Prostate gland (tissue), 2 donors: ENCODE data around the gene FOXP1. TPM values are rescaled to one million over a fixed set of nuclear protein-coding genes. Genes with fewer than 3 reads are reported as not detected.

ENCODE experiments used
- DNase-seq: peaks from one replicate; pipeline ENCODE4 v3.0.0-alpha.2; 2019; ENCODE audit warnings: low spot score
- H3K27ac ChIP-seq, 2 donors: fragments of 200-600 bp; sonication (generic); 2 replicates each; pipeline ENCODE4 v1.5.1; 2017 to 2019
- H3K27me3 ChIP-seq: fragments of 200-600 bp; sonication (generic); replicated peaks from 2 replicates; pipeline ENCODE4 v1.5.1; 2019; ENCODE audit not compliant: insufficient read depth
- H3K36me3 ChIP-seq, 2 donors: fragments of 200-600 bp; sonication (generic); 1 replicate in 1 of 2; 2 replicates in 1 of 2; pipeline versions ENCODE4 v1.5.1 to v1.8.1; 2017 to 2019
- H3K4me1 ChIP-seq: fragments of 200-600 bp; sonication (generic); replicated peaks from 2 replicates; pipeline ENCODE4 v1.5.1; 2019
- H3K4me3 ChIP-seq, 2 donors: fragments of 200-600 bp; sonication (generic); 2 replicates each; pipeline ENCODE4 v1.5.1; 2017 to 2019
- H3K9me3 ChIP-seq: fragments of 200-600 bp; sonication (generic); 2 replicates; pipeline ENCODE4 v1.5.1; 2017
- CTCF ChIP-seq, 4 experiments: fragments of 200-600 bp in 2 of 4; fragments of 450-650 bp in 2 of 4; sonication (generic) in 2 of 4; IDR thresholded peaks; 1 replicate in 3 of 4; 2 replicates in 1 of 4; pipeline ENCODE4 v1.5.1; 2016 to 2019; ENCODE audit warnings: antibody characterized with exemption in 4 of 4, mild to moderate bottlenecking in 2 of 4, moderate library complexity in 2 of 4
- POLR2A ChIP-seq: fragments of 450-650 bp; IDR thresholded peaks from one replicate; pipeline ENCODE4 v1.6.1; 2016; ENCODE audit warnings: antibody characterized with exemption, mild to moderate bottlenecking
- POLR2AphosphoS5 ChIP-seq: sonication (generic); formaldehyde crosslinking; IDR thresholded peaks from one replicate; pipeline ENCODE4 v1.6.1; 2017; ENCODE audit warnings: antibody characterized with exemption
- WGBS: methylation state at CpG from one replicate; pipeline ENCODE4 v1.1.5; 2018; 5-methylcytosine and 5-hydroxymethylcytosine counted together
- intact Hi-C: fragments of 100-400 bp; cut with DNase I; formaldehyde crosslinking; loops from one replicate; pipeline ENCODE4 v1.14.2; 2022
- total RNA-seq, 2 donors: library from RNA; depleted of rRNA; stranded (reverse); fragments of >200 nt; gene quantifications; one replicate each; pipeline ENCODE4 v1.1.0, GENCODE V29; 2016

Gene FOXP1
- total RNA-seq, 2 donors from 2014 or later = 133 to 156 TPM

DNA sequence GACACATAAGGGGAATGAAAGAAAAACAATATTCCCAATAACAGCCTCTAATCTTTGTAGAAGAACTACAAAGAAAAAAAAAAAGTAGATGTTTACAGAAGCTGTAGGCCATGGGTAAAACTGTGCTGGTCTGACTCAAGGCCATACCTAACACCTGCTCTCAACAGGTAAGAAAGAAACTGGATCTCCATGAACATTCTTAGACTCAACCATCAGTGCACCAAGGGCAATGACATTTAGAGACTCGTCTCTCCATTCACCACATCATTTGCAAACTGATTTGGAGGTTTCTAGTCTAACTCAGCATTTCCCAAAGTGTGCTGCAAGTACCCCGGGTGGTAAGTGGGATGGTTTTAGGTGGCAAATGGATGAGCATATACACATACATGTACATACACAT is 164.2 kb downstream of the FOXP1 start:
- H3K36me3 ChIP-seq = no peaks in the 10 kb centered on the region
- H3K9me3 ChIP-seq = no peaks in the 10 kb centered on the region
- no peak overlapping the region for H3K27ac ChIP-seq
- 88% methylated on average over 2 of the region's 2 CpGs for WGBS
- H3K4me1 ChIP-seq = peaks cover 7% of the 10 kb centered on the region
- no peaks in the 10 kb centered on the region for H3K27me3 ChIP-seq
- DNase-seq = no peak
- intact Hi-C loops = no loop called here
- no peak for TF ChIP-seq CTCF (IDR thresholded peaks at IDR 0.05)
- TF ChIP-seq POLR2A = no peak
- no peak for TF ChIP-seq POLR2AphosphoS5
- H3K4me3 ChIP-seq = no peak overlapping the region

GRCh38 chr3:71417791-71418190 is 165.7 kb downstream of the FOXP1 start:
- Histone ChIP-seq H3K27me3 (no peaks in the 10 kb centered on the region), H3K4me1 (peaks cover 7% of the 10 kb centered on the region), H3K36me3 (no peaks in the 10 kb centered on the region), H3K4me3 (no peak overlapping the region), H3K27ac (no peak overlapping the region), H3K9me3 (no peaks in the 10 kb centered on the region)
- intact Hi-C loops = no loop called here
- 45% methylated on average over 6 of the region's 6 CpGs for WGBS
- no peak for TF ChIP-seq POLR2A
- TF ChIP-seq CTCF (IDR thresholded peaks at IDR 0.05) = no peak
- no peak for TF ChIP-seq POLR2AphosphoS5
- no peak for DNase-seq

GRCh38 chr3:71416876-71417275 is 166.7 kb downstream of the FOXP1 start:
- TF ChIP-seq POLR2A (no peak), CTCF (IDR thresholded peaks at IDR 0.05) (no peak), POLR2AphosphoS5 (no peak)
- intact Hi-C loops = no loop called here
- 91% methylated on average over 8 of the region's 8 CpGs for WGBS
- H3K9me3 ChIP-seq = no peaks in the 10 kb centered on the region
- H3K4me3 ChIP-seq = no peak overlapping the region
- DNase-seq = no peak
- H3K36me3 ChIP-seq = no peaks in the 10 kb centered on the region
- H3K27me3 ChIP-seq = no peaks in the 10 kb centered on the region
- peaks cover 7% of the 10 kb centered on the region for H3K4me1 ChIP-seq
- H3K27ac ChIP-seq = no peak overlapping the region

DNA sequence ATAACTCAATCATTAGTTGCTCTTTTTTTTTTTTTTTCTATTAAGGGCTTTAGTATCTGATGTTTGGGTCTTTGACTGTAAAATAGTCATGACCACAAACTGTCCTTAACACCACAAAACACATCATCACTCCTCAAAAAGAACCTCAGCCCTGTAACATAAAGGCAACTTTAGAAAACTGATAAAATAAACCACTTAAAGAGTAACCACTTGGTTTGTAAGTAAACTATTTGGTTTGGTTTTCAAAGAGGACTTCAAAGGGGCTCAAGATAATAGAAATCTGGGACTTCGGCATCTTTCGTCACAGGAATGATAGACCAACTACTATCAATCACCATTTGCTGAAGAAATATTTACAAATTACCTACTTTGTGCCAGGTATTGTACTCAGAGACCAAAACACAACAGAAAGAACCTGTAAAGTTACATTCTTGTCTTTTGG is 167.8 kb downstream of the FOXP1 start:
- intact Hi-C loops = no loop called here
- TF ChIP-seq POLR2AphosphoS5 (no peak), POLR2A (no peak), CTCF (IDR thresholded peaks at IDR 0.05) (no peak)
- Histone ChIP-seq H3K4me1 (peaks cover 7% of the 10 kb centered on the region), H3K36me3 (no peaks in the 10 kb centered on the region), H3K27me3 (no peaks in the 10 kb centered on the region), H3K9me3 (no peaks in the 10 kb centered on the region), H3K4me3 (no peak overlapping the region), H3K27ac (no peak overlapping the region)
- 44% methylated on average over 2 of the region's 2 CpGs for WGBS
- no peak for DNase-seq

DNA sequence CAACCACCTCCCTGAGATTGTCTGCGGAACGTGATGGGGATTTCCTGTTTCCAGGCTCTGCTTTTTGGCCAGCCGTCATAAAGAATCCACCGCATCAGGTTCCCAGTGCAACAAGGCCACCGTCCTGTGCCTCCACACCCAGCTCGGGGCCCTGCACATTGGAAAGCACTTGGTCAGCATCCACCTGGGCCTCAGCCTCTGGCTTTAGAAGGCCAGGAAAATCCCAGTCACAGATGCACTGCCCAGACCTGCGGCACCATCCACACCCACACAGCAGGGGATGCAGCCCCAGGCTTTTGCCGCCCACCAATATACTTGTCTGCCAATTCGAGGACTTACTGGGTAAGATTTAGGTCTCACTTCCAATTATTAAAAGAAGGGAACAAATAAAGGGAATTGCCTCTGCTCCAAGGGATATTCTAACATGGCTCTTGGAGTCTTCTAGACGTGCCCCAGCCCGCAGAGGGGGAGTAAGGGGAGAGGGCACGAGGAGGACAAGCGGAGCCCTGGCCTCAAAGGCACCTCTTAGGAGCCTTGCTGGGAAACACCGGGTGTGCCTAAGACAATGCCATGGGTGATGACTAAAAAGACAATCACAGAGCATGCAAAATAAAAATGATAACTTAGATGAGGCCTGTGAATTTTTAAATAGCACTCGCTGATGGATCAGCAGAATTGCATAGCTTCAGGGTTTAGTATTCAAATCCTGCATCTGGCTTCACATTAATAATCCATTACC is 169.2 kb downstream of the FOXP1 start:
- 43% methylated on average over 15 of the region's 15 CpGs for WGBS
- Histone ChIP-seq H3K4me1 (peaks cover 7% of the 10 kb centered on the region), H3K9me3 (no peaks in the 10 kb centered on the region), H3K4me3 (no peak overlapping the region), H3K27me3 (no peaks in the 10 kb centered on the region), H3K27ac (no peak overlapping the region), H3K36me3 (no peaks in the 10 kb centered on the region)
- no peak for DNase-seq
- intact Hi-C loops = no loop called here
- TF ChIP-seq POLR2A = no peak
